ENCODE measurements around the gene FOS.
A peak's percentile ranks its signal among the peaks of the same experiment; 100 is the strongest.

Gene FOS

DNA sequence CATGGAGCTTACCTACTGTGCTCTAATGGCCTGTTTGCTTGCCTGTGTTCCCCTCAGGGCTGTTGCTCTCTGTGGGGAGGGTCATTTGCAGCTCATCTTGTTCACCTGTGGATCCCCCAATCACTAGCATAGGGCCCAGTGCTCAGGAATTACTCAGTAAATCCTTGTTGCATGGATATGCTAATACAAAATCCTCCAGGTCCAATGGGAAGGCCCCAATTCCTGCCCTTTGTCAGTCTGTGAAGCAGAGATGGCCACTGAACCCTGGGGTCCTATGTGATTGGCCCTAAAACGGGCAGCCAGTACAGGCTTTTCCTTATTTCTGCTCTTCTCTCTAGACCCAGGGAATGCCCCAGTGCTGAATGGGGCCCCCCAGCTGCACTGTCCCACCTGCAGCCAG lies 44.1 kb downstream of the FOS start:
- H3K27me3 ChIP-seq = no peaks in the 10 kb centered on the region
- peaks cover 27 to 31% of the 10 kb centered on the region in 2 experiments for H3K4me1 ChIP-seq (ENCODE audit: control insufficient read depth in 1 of 2, insufficient read depth in 1 of 2, low read depth in 1 of 2, low read length in 1 of 2)
- H3K27ac ChIP-seq = no peak overlapping the region
- no peak overlapping the region for H3K4me3 ChIP-seq (ENCODE audit: low read depth in 1 of 2, low read length in 1 of 2)
- no peaks in the 10 kb centered on the region for H3K36me3 ChIP-seq
- no peaks in the 10 kb centered on the region for H3K9me3 ChIP-seq
- TF ChIP-seq, protein P1, sequence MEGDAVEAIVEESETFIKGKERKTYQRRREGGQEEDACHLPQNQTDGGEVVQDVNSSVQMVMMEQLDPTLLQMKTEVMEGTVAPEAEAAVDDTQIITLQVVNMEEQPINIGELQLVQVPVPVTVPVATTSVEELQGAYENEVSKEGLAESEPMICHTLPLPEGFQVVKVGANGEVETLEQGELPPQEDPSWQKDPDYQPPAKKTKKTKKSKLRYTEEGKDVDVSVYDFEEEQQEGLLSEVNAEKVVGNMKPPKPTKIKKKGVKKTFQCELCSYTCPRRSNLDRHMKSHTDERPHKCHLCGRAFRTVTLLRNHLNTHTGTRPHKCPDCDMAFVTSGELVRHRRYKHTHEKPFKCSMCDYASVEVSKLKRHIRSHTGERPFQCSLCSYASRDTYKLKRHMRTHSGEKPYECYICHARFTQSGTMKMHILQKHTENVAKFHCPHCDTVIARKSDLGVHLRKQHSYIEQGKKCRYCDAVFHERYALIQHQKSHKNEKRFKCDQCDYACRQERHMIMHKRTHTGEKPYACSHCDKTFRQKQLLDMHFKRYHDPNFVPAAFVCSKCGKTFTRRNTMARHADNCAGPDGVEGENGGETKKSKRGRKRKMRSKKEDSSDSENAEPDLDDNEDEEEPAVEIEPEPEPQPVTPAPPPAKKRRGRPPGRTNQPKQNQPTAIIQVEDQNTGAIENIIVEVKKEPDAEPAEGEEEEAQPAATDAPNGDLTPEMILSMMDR (IDR thresholded peaks at IDR 0.05) = no peak

DNA sequence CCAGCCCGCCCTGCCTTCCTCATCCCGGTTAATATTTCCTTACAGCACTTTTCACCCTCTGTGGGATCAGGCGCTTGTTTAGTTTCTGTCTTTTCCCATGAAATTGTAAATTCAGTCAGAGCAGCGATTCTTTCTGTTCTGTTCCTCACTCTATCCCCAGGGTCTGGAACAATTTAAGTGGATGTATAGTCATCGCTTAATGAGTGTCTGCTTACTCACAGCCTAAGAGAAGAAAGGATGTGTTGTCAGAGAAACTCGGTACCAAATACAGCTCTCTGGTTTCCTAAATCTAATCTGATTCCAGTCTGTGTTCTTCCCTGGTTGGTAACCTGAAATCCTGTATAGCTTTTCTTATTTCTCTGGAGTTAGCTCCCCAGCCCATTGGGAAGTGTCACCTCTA lies 44.9 kb downstream of the FOS start:
- Histone ChIP-seq H3K27me3 (no peaks in the 10 kb centered on the region), H3K27ac (no peak overlapping the region), H3K9me3 (no peaks in the 10 kb centered on the region), H3K4me1 (ENCODE audit: control insufficient read depth in 1 of 2, insufficient read depth in 1 of 2, low read depth in 1 of 2, low read length in 1 of 2) (peaks cover 23 to 28% of the 10 kb centered on the region in 2 experiments), H3K4me3 (ENCODE audit: low read depth in 1 of 2, low read length in 1 of 2) (no peak overlapping the region), H3K36me3 (no peaks in the 10 kb centered on the region)
- TF ChIP-seq, protein P1 (IDR thresholded peaks at IDR 0.05) = no peak

DNA sequence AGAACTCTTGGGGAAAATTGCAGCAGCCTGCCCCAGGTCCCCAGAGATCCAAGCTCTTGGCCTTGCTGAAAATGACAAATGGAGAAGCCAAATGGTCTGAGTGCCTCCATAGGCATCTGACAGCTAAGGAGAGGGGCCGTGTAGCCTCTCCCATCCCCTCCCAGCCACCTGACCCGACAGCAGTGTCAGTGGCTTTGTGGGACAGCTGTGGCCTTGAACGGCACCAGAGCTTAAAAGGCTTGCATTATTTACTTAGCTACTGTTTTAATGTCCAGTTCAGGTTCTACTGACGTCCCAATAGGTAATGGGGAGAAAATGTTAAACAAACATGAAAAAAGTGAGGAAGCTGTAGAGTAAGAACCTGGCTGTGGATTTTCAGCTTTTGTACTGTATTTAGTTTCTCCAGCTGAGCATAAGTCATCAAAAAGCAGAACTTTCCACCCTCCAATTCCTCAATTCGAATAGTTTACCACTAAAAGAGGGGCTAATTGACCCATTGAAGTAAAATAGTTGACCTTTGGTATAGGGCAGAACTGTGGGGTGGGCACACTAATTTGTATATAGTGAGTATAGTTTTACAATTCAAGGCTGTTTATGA lies 50.0 kb downstream of the FOS start:
- Histone ChIP-seq H3K36me3 (no peaks in the 10 kb centered on the region), H3K4me3 (ENCODE audit: low read depth in 1 of 2, low read length in 1 of 2) (no peak overlapping the region), H3K27me3 (no peaks in the 10 kb centered on the region), H3K4me1 (ENCODE audit: control insufficient read depth in 1 of 2, insufficient read depth in 1 of 2, low read depth in 1 of 2, low read length in 1 of 2) (peaks cover 33 to 35% of the 10 kb centered on the region in 2 experiments), H3K27ac (peak overlapping the region; percentile 48), H3K9me3 (no peaks in the 10 kb centered on the region)
- TF ChIP-seq, protein P1 (IDR thresholded peaks at IDR 0.05) = no peak

DNA sequence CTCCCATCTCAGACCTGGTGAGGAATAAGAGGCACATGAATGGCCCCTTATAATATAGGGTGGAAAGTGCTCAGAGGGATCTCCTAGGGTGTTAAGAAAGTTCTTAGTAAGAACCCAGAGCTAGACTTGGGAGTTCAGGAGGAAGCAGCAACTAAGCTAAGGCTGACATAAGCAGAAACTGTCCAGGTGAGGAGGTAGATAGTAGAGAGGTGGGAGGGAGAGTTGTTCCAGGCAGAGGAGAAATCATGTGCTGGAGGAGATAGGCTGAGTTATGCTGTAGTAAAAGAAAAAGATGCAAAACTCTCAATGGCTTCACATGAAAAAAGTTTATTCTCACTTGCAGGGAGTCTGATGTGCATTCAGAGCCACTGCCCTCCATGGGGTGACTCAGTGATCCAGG lies 50.7 kb downstream of the FOS start:
- Histone ChIP-seq H3K27me3 (no peaks in the 10 kb centered on the region), H3K9me3 (no peaks in the 10 kb centered on the region), H3K4me3 (ENCODE audit: low read depth in 1 of 2, low read length in 1 of 2) (no peak overlapping the region), H3K27ac (no peak overlapping the region), H3K36me3 (no peaks in the 10 kb centered on the region), H3K4me1 (ENCODE audit: control insufficient read depth in 1 of 2, insufficient read depth in 1 of 2, low read depth in 1 of 2, low read length in 1 of 2) (peaks cover 38 to 43% of the 10 kb centered on the region in 2 experiments)
- TF ChIP-seq, protein P1 (IDR thresholded peaks at IDR 0.05) = no peak

DNA sequence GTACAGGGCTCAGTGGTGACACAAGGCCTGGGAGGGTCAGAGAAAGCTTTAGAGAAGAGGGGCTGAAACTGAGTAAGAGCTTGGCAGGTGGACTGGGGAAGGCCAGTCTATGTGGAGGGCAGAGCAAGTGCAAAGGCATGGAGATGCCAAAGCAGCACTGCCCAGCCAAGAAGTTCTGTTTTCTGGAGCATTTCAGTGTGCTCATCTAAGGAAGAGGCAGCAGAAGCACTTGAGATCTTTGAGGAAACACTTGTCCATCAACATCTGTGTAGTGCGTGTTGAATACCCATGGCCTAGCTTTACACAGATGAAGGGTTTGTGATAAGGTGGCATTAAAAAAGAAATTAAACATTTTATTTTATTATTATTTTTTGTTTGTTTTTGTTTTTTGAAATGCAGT lies 52.8 kb downstream of the FOS start:
- Histone ChIP-seq H3K27ac (peak overlapping the region; percentile 54), H3K27me3 (no peaks in the 10 kb centered on the region), H3K36me3 (no peaks in the 10 kb centered on the region), H3K4me3 (ENCODE audit: low read depth in 1 of 2, low read length in 1 of 2) (no peak overlapping the region), H3K4me1 (ENCODE audit: control insufficient read depth in 1 of 2, insufficient read depth in 1 of 2, low read depth in 1 of 2, low read length in 1 of 2) (peaks cover 60 to 63% of the 10 kb centered on the region in 2 experiments), H3K9me3 (no peaks in the 10 kb centered on the region)
- TF ChIP-seq, protein P1 (IDR thresholded peaks at IDR 0.05) = no peak

Measured in neutrophil (primary cell).